Panc1 (cell line): ENCODE results near the gene NFKBIB. TPM values are rescaled to one million over a fixed set of nuclear protein-coding genes. Genes with fewer than 3 reads are reported as not detected.
"Not testable (repeated sequence)": the region's sequence is repeated elsewhere in the genome, so short reads cannot be mapped to it uniquely, and the experiment has no call there.

Experiments
- ATAC-seq: fragments of 200-7000 bp; cut with Tn5 transposase; 2 replicates; pipeline ENCODE4 v1.9.1; 2020; ENCODE audit warnings: mild to moderate bottlenecking, moderate library complexity
- BruUV-seq: library from RNA; stranded (reverse); fragments of 400-500 nt; replicated peaks from 2 replicates; lab custom pipeline; 2021; lab: Mats Ljungman, UMichigan
- CTCF ChIA-PET: fragments of 300-600 bp; sonication (Branson Sonifier 250); formaldehyde crosslinking; loops from one replicate; lab custom pipeline; 2022; ENCODE audit warnings: antibody characterized with exemption; lab: Charles Lee
- POLR2A ChIA-PET: fragments of 300-600 bp; sonication (Branson Sonifier 250); formaldehyde crosslinking; loops from one replicate; lab custom pipeline; 2022; ENCODE audit warnings: antibody characterized with exemption; lab: Charles Lee
- DNase-seq: peaks from one replicate; pipeline ENCODE4 v3.0.0-alpha.2; 2010; ENCODE audit warnings: low read depth, low spot score
- H3K27ac ChIP-seq: 2 replicates; pipeline ENCODE4 v1.5.1; 2011; ENCODE audit warnings: mild to moderate bottlenecking, low read length, inconsistent platforms
- H3K27me3 ChIP-seq: fragments of 200-500 bp; sonication (Bioruptor generic); 2 replicates; pipeline ENCODE4 v1.6.0; 2014; ENCODE audit warnings: low read length, inconsistent platforms; ENCODE audit not compliant: control insufficient read depth, insufficient read depth
- H3K36me3 ChIP-seq: fragments of 200-500 bp; sonication (Bioruptor generic); 2 replicates; pipeline ENCODE4 v1.5.1; 2014; ENCODE audit warnings: inconsistent platforms, mild to moderate bottlenecking, low read length, moderate library complexity; ENCODE audit not compliant: control insufficient read depth, insufficient read depth
- H3K4me1 ChIP-seq: 2 replicates; pipeline ENCODE4 v1.5.1; 2011; ENCODE audit warnings: inconsistent platforms, mild to moderate bottlenecking, low read length, moderate library complexity; ENCODE audit not compliant: control insufficient read depth, insufficient read depth
- H3K4me3 ChIP-seq, 2 experiments: 2 replicates each; pipeline ENCODE4 v1.5.1; 2011 to 2012; ENCODE audit warnings: low read depth in 2 of 2, low read length in 2 of 2, mild to moderate bottlenecking in 2 of 2, inconsistent platforms in 1 of 2, moderate library complexity in 1 of 2
- H3K9me3 ChIP-seq: fragments of 200-500 bp; sonication (Bioruptor generic); 2 replicates; pipeline ENCODE4 v1.5.1; 2014; ENCODE audit warnings: low read depth, mild to moderate bottlenecking, inconsistent platforms, low read length, moderate library complexity; ENCODE audit not compliant: control insufficient read depth, insufficient read depth
- CTCF ChIP-seq: fragments of 450-650 bp; IDR thresholded peaks from 2 replicates; pipeline ENCODE4 v1.5.1; 2017; ENCODE audit warnings: mild to moderate bottlenecking
- POLR2AphosphoS5 ChIP-seq: IDR thresholded peaks from 2 replicates; pipeline ENCODE4 v1.6.1; 2012; ENCODE audit warnings: mild to moderate bottlenecking, low read depth, low read length, moderate library complexity
- REST ChIP-seq, 2 experiments: IDR thresholded peaks; 2 replicates each; pipeline ENCODE4 v1.6.1; 2011 to 2012; ENCODE audit warnings: low read depth in 2 of 2, control low read depth in 1 of 2, low read length in 1 of 2, mild to moderate bottlenecking in 1 of 2, moderate library complexity in 1 of 2; ENCODE audit not compliant: insufficient read depth in 1 of 2
- SIN3A ChIP-seq: IDR thresholded peaks from 2 replicates; pipeline ENCODE4 v1.6.1; 2012; ENCODE audit warnings: low read depth, mild to moderate bottlenecking, low read length, moderate library complexity, borderline replicate concordance; ENCODE audit not compliant: insufficient read depth
- TCF7L2 ChIP-seq: IDR thresholded peaks from 2 replicates; pipeline ENCODE4 v1.6.1; 2011; ENCODE audit warnings: mild to moderate bottlenecking, low read depth, low read length, inconsistent platforms
- in situ Hi-C: cut with HindIII; loops from 2 replicates; pipeline ENCODE4 v1.10.0; 2016; ENCODE audit warnings: low sequenced_read_pairs, low pct_unique_long_range_greater_than_20kb
- intact Hi-C: fragments of 100-400 bp; cut with micrococcal nuclease; formaldehyde crosslinking; loops from one replicate; pipeline ENCODE4 v1.10.0; 2022; ENCODE audit not compliant: unreplicated experiment
- total RNA-seq: library from RNA; stranded (reverse); gene quantifications from one replicate; pipeline ENCODE4 v1.2.1, GENCODE V29; 2021; ENCODE audit not compliant: unreplicated experiment

The NFKBIB gene
- total RNA-seq, 1 experiment from 2014 or later, result 185 TPM

- POLR2A ChIA-PET, result interaction anchor here (0.7 kb wide), 1 partner anchor 24 kb away, joined by 9 read pairs; no protein-coding TSS in a partner anchor
- intact Hi-C loops (loop anchor here (10.0 kb wide), 1 partner anchor 352 kb away; no protein-coding TSS in a partner anchor), in situ Hi-C loops (no loop called here)
- Histone ChIP-seq H3K27ac (no peak overlapping the region), H3K4me3 (no peak overlapping the region), H3K27me3 (no peaks in the 10 kb centered on the region), H3K4me1 (peaks cover 17% of the 10 kb centered on the region), H3K9me3 (no peaks in the 10 kb centered on the region), H3K36me3 (no peaks in the 10 kb centered on the region)
- DNase-seq, result no peak
- no peak for TF ChIP-seq TCF7L2
- no peak for TF ChIP-seq SIN3A
- no peak for TF ChIP-seq CTCF
- no peak for TF ChIP-seq POLR2AphosphoS5
- TF ChIP-seq REST (IDR thresholded peaks at IDR 0.05; ENCODE audit: insufficient read depth in 1 of 2, low read depth in 2 of 2, low read length in 1 of 2), result no peak
- CTCF ChIA-PET, result interaction anchor here (0.6 to 1.0 kb wide), 2 partner anchors 14 to 72 kb away, joined by 3 to 4 read pairs; no protein-coding TSS in a partner anchor
- no TSS peak for BruUV-seq
- no peak for ATAC-seq
Observed at GRCh38 chr19:38856813-38857212, 43.0 kb upstream of the NFKBIB start.

GRCh38 chr19:38859631-38860204 is 40.1 kb upstream of the NFKBIB start:
- TF ChIP-seq TCF7L2, result peak; percentile 80; the same call in 1 of the 2 replicates
- H3K27me3 ChIP-seq, H3K36me3 ChIP-seq, BruUV-seq, in situ Hi-C loops, H3K27ac ChIP-seq, H3K4me3 ChIP-seq, DNase-seq, ATAC-seq, H3K9me3 ChIP-seq: not testable (repeated sequence)
- H3K4me1 ChIP-seq, result peaks cover 16% of the 10 kb centered on the region
- ChIA-PET POLR2A (interaction anchor here (0.6 kb wide), 1 partner anchor 32 kb away, joined by 5 read pairs; no protein-coding TSS in a partner anchor), CTCF (interaction anchor here (0.8 kb wide), 1 partner anchor 325 kb away, joined by 6 read pairs; no protein-coding TSS in a partner anchor)
- intact Hi-C loops, result loop anchor here (10.0 kb wide), 1 partner anchor 355 kb away; no protein-coding TSS in a partner anchor

- no TSS peak for BruUV-seq
- in situ Hi-C loops, result no loop called here
- DNase-seq, result no peak
- H3K36me3 ChIP-seq, result no peaks in the 10 kb centered on the region
- POLR2A ChIA-PET, result interaction anchor here (0.6 to 1.2 kb wide), 8 partner anchors 10 to 132 kb away, joined by 3 to 6 read pairs (median 4); no protein-coding TSS in a partner anchor
- H3K27ac ChIP-seq, result no peak overlapping the region
- TF ChIP-seq POLR2AphosphoS5 (no peak), TCF7L2 (no peak), SIN3A (no peak), REST (IDR thresholded peaks at IDR 0.05; ENCODE audit: insufficient read depth in 1 of 2, low read depth in 2 of 2, low read length in 1 of 2) (no peak), CTCF (no peak)
- CTCF ChIA-PET, result interaction anchor here (0.6 to 2.0 kb wide), 5 partner anchors 27 to 171 kb away, joined by 3 to 7 read pairs (median 3); partner anchors contain the start of genes MRPS12 and SARS2
- no peaks in the 10 kb centered on the region for H3K9me3 ChIP-seq
- intact Hi-C loops, result no loop called here
- H3K27me3 ChIP-seq, result no peaks in the 10 kb centered on the region
- ATAC-seq, result no peak
- H3K4me3 ChIP-seq, result no peak overlapping the region
- peaks cover 17% of the 10 kb centered on the region for H3K4me1 ChIP-seq
Observed at GRCh38 chr19:38861368-38861767, 38.4 kb upstream of the NFKBIB start.
